ENCODE data around the gene PLCD1. TPM values are rescaled to one million over a fixed set of nuclear protein-coding genes. Genes with fewer than 3 reads are reported as not detected.
"Not testable (repeated sequence)": the region's sequence is repeated elsewhere in the genome, so short reads cannot be mapped to it uniquely, and the experiment has no call there.

PLCD1 gene
- total RNA-seq, 1 donor from 2014 or later = 19.0 TPM

- no peak for DNase-seq (ENCODE audit: low read depth)
- Histone ChIP-seq H3K27me3 (ENCODE audit: control insufficient read depth, insufficient read depth, low read length) (no peaks in the 10 kb centered on the region), H3K36me3 (ENCODE audit: control insufficient read depth, insufficient read depth, low read length) (no peaks in the 10 kb centered on the region), H3K4me3 (ENCODE audit: low read depth, low read length) (no peak overlapping the region)
- TF ChIP-seq CTCF (IDR thresholded peaks at IDR 0.05; ENCODE audit: insufficient read depth, low read length, poor library complexity, severe bottlenecking) = no peak
Measured at GRCh38 chr3:37973246-37974054, 56.0 kb downstream of the PLCD1 start.

GRCh38 chr3:37972056-37972455 lies 57.4 kb downstream of the PLCD1 start:
- H3K27me3 ChIP-seq (ENCODE audit: control insufficient read depth, insufficient read depth, low read length); H3K36me3 ChIP-seq (ENCODE audit: control insufficient read depth, insufficient read depth, low read length); H3K4me3 ChIP-seq (ENCODE audit: low read depth, low read length); DNase-seq (ENCODE audit: low read depth): not testable (repeated sequence)

GRCh38 chr3:37971467-37971866 lies 58.0 kb downstream of the PLCD1 start:
- no peaks in the 10 kb centered on the region for H3K36me3 ChIP-seq (ENCODE audit: control insufficient read depth, insufficient read depth, low read length)
- no peak for TF ChIP-seq CTCF (IDR thresholded peaks at IDR 0.05; ENCODE audit: insufficient read depth, low read length, poor library complexity, severe bottlenecking)
- no peak for DNase-seq (ENCODE audit: low read depth)
- H3K4me3 ChIP-seq (ENCODE audit: low read depth, low read length) = no peak overlapping the region
- H3K27me3 ChIP-seq (ENCODE audit: control insufficient read depth, insufficient read depth, low read length) = no peaks in the 10 kb centered on the region

- H3K27me3 ChIP-seq (ENCODE audit: control insufficient read depth, insufficient read depth, low read length) = no peaks in the 10 kb centered on the region
- no peak for TF ChIP-seq CTCF (IDR thresholded peaks at IDR 0.05; ENCODE audit: insufficient read depth, low read length, poor library complexity, severe bottlenecking)
- no peak for DNase-seq (ENCODE audit: low read depth)
- no peaks in the 10 kb centered on the region for H3K36me3 ChIP-seq (ENCODE audit: control insufficient read depth, insufficient read depth, low read length)
- H3K4me3 ChIP-seq (ENCODE audit: low read depth, low read length) = no peak overlapping the region
Measured at GRCh38 chr3:37970802-37971201, 58.6 kb downstream of the PLCD1 start.

GRCh38 chr3:37969596-37970100 lies 59.8 kb downstream of the PLCD1 start:
- DNase-seq (ENCODE audit: low read depth) = no peak

More at GRCh38 chr3:37969596-37970100, 59.8 kb downstream of the PLCD1 start:
- TF ChIP-seq CTCF (IDR thresholded peaks at IDR 0.05; ENCODE audit: insufficient read depth, low read length, poor library complexity, severe bottlenecking) = no peak
- H3K36me3 ChIP-seq (ENCODE audit: control insufficient read depth, insufficient read depth, low read length) = no peaks in the 10 kb centered on the region
- no peaks in the 10 kb centered on the region for H3K27me3 ChIP-seq (ENCODE audit: control insufficient read depth, insufficient read depth, low read length)
- no peak overlapping the region for H3K4me3 ChIP-seq (ENCODE audit: low read depth, low read length)

All from kidney epithelial cell (primary cell).